K562 (cell line): Measurements from ENCODE around the gene AGO4. TPM values are rescaled to one million over a fixed set of nuclear protein-coding genes. Genes with fewer than 3 reads are reported as not detected.

Experiments used
- BMI1 ChIP-seq: fragments of 150-350 bp; IDR thresholded peaks from 2 replicates; pipeline ENCODE4 v1.6.1; 2014; ENCODE audit warnings: low read length
- ILF3 ChIP-seq: fragments of 450-650 bp; IDR thresholded peaks from 2 replicates; pipeline ENCODE4 v1.6.1; 2018; ENCODE audit warnings: antibody characterized with exemption, mild to moderate bottlenecking, moderate library complexity, borderline replicate concordance
- MAFF ChIP-seq: IDR thresholded peaks from 2 replicates; pipeline ENCODE4 v1.6.1; 2012; ENCODE audit warnings: low read length, improper control_type of control experiment
- PHF21A ChIP-seq: fragments of 450-650 bp; IDR thresholded peaks from 2 replicates; pipeline ENCODE4 v1.6.1; 2017; ENCODE audit warnings: low read depth, borderline replicate concordance
- POU5F1 ChIP-seq: fragments of 150-350 bp; IDR thresholded peaks from 2 replicates; pipeline ENCODE4 v1.6.1; 2014; ENCODE audit warnings: borderline replicate concordance, low read length, low read depth, mild to moderate bottlenecking; ENCODE audit not compliant: partially characterized antibody
- RBM15 ChIP-seq: fragments of 200-400 bp; formaldehyde crosslinking; IDR thresholded peaks from 2 replicates; pipeline ENCODE4 v1.6.1; 2018; ENCODE audit warnings: mild to moderate bottlenecking, low read length, moderate library complexity; ENCODE audit not compliant: insufficient read depth
- SMC3 ChIP-seq: conservative IDR thresholded peaks from 2 replicates; pipeline ENCODE4 v1.6.1; 2011; ENCODE audit warnings: low read depth, low read length, improper control_type of control experiment; ENCODE audit not compliant: insufficient read depth
- SRSF1 ChIP-seq: fragments of 200-400 bp; formaldehyde crosslinking; IDR thresholded peaks from 2 replicates; pipeline ENCODE4 v1.6.1; 2017; ENCODE audit warnings: mild to moderate bottlenecking, low read depth, low read length, moderate library complexity
- USF1 ChIP-seq: sonication (generic); formaldehyde crosslinking; IDR thresholded peaks from 2 replicates; pipeline ENCODE4 v1.9.0; 2022; ENCODE audit warnings: mild to moderate bottlenecking, missing genetic modification reagents
- ZNF212 ChIP-seq: fragments of 450-650 bp; formaldehyde crosslinking; IDR thresholded peaks from 2 replicates; pipeline ENCODE4 v1.4.0; 2020; ENCODE audit warnings: mild to moderate bottlenecking
- ZNF561 ChIP-seq: fragments of 450-650 bp; formaldehyde crosslinking; conservative IDR thresholded peaks from 2 replicates; pipeline ENCODE4 v1.4.0; 2020; ENCODE audit warnings: mild to moderate bottlenecking, moderate library complexity
- ZNF639 ChIP-seq, 2 experiments: fragments of 200-800 bp in 1 of 2; sonication (Bioruptor generic) in 1 of 2; sonication (generic) in 1 of 2; formaldehyde crosslinking in 1 of 2; IDR thresholded peaks in 1 of 2; conservative IDR thresholded peaks in 1 of 2; 2 replicates each; pipeline versions ENCODE4 v1.5.0 to v1.6.1; 2016 to 2020; ENCODE audit warnings: missing compliant biosample characterization in 1 of 2, missing genetic modification characterization in 1 of 2, missing genetic modification reagents in 1 of 2
- polyA plus RNA-seq, 8 experiments: library from polyadenylated mRNA; depleted of rRNA in 4 of 8; stranded (reverse) in 5 of 8; unstranded in 3 of 8; fragments of >200 nt; fragmentation: Nextera tagmentation in 2 of 8; fragmentation: Illumina TruSeq in 1 of 8; extraction: Ambion mirVana in 2 of 8; extraction: Trizol in 1 of 8; gene quantifications; 2 replicates each; pipeline versions ENCODE4 v1.2.1 to v1.2.3, GENCODE V29; 2011 to 2014; ENCODE audit warnings: inconsistent platforms in 1 of 8, missing spikeins in 1 of 8
- total RNA-seq, 7 experiments: library from RNA; depleted of rRNA in 6 of 7; stranded (reverse); fragments of >200 nt in 6 of 7; fragmentation: Illumina TruSeq in 2 of 7; extraction: Trizol in 2 of 7; gene quantifications; 2 replicates each; pipeline versions ENCODE4 v1.2.1 to v1.2.3, GENCODE V29; 2011 to 2021; ENCODE audit warnings: low replicate concordance in 1 of 7
- TF ChIP-seq, protein P1 (sequence below): fragments of 250-450 bp; sonication (Bioruptor Pico); IDR thresholded peaks from 2 replicates; pipeline ENCODE4 v1.4.0; 2020; ENCODE audit warnings: mild to moderate bottlenecking, moderate library complexity
- TF ChIP-seq, protein P2 (sequence below): fragments of 250-450 bp; sonication (Bioruptor Pico); IDR thresholded peaks from 2 replicates; pipeline ENCODE4 v1.5.0; 2020; ENCODE audit warnings: mild to moderate bottlenecking
- TF ChIP-seq, protein P3 (sequence below): sonication (generic); formaldehyde crosslinking; IDR thresholded peaks from 2 replicates; pipeline ENCODE4 v1.8.0; 2023; ENCODE audit warnings: mild to moderate bottlenecking, missing genetic modification reagents

Gene AGO4
- total and polyA plus RNA-seq, 9 of the 15 experiments (the other 6 are each of a cell fraction or from before 2014, with no cell fraction given), result 1.3 to 10.5 (median 6.5) TPM

- TF ChIP-seq, protein P1, sequence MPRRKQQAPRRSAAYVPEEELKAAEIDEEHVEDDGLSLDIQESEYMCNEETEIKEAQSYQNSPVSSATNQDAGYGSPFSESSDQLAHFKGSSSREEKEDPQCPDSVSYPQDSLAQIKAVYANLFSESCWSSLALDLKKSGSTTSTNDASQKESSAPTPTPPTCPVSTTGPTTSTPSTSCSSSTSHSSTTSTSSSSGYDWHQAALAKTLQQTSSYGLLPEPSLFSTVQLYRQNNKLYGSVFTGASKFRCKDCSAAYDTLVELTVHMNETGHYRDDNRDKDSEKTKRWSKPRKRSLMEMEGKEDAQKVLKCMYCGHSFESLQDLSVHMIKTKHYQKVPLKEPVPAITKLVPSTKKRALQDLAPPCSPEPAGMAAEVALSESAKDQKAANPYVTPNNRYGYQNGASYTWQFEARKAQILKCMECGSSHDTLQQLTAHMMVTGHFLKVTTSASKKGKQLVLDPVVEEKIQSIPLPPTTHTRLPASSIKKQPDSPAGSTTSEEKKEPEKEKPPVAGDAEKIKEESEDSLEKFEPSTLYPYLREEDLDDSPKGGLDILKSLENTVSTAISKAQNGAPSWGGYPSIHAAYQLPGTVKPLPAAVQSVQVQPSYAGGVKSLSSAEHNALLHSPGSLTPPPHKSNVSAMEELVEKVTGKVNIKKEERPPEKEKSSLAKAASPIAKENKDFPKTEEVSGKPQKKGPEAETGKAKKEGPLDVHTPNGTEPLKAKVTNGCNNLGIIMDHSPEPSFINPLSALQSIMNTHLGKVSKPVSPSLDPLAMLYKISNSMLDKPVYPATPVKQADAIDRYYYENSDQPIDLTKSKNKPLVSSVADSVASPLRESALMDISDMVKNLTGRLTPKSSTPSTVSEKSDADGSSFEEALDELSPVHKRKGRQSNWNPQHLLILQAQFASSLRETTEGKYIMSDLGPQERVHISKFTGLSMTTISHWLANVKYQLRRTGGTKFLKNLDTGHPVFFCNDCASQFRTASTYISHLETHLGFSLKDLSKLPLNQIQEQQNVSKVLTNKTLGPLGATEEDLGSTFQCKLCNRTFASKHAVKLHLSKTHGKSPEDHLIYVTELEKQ (CRISPR knock-in tag), result no peak
- TF ChIP-seq, protein P2, sequence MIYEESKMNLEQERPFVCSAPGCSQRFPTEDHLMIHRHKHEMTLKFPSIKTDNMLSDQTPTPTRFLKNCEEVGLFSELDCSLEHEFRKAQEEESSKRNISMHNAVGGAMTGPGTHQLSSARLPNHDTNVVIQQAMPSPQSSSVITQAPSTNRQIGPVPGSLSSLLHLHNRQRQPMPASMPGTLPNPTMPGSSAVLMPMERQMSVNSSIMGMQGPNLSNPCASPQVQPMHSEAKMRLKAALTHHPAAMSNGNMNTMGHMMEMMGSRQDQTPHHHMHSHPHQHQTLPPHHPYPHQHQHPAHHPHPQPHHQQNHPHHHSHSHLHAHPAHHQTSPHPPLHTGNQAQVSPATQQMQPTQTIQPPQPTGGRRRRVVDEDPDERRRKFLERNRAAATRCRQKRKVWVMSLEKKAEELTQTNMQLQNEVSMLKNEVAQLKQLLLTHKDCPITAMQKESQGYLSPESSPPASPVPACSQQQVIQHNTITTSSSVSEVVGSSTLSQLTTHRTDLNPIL (CRISPR knock-in tag), result no peak
- TF ChIP-seq ZNF561 (CRISPR knock-in tag) (no peak), POU5F1 (no peak), MAFF (no peak), SRSF1 (no peak), SMC3 (no peak), ILF3 (no peak), RBM15 (no peak), BMI1 (no peak), ZNF639 (CRISPR knock-in tag; conservative IDR thresholded peaks at IDR 0.05 in 1 of 2, IDR thresholded peaks at IDR 0.05 in 1 of 2) (peak in 1 of 2 experiments; percentile 8; a peak in 1 of 4 replicates), ZNF212 (CRISPR knock-in tag) (no peak), USF1 (CRISPR knock-in tag) (no peak), PHF21A (no peak)
- TF ChIP-seq, protein P3, sequence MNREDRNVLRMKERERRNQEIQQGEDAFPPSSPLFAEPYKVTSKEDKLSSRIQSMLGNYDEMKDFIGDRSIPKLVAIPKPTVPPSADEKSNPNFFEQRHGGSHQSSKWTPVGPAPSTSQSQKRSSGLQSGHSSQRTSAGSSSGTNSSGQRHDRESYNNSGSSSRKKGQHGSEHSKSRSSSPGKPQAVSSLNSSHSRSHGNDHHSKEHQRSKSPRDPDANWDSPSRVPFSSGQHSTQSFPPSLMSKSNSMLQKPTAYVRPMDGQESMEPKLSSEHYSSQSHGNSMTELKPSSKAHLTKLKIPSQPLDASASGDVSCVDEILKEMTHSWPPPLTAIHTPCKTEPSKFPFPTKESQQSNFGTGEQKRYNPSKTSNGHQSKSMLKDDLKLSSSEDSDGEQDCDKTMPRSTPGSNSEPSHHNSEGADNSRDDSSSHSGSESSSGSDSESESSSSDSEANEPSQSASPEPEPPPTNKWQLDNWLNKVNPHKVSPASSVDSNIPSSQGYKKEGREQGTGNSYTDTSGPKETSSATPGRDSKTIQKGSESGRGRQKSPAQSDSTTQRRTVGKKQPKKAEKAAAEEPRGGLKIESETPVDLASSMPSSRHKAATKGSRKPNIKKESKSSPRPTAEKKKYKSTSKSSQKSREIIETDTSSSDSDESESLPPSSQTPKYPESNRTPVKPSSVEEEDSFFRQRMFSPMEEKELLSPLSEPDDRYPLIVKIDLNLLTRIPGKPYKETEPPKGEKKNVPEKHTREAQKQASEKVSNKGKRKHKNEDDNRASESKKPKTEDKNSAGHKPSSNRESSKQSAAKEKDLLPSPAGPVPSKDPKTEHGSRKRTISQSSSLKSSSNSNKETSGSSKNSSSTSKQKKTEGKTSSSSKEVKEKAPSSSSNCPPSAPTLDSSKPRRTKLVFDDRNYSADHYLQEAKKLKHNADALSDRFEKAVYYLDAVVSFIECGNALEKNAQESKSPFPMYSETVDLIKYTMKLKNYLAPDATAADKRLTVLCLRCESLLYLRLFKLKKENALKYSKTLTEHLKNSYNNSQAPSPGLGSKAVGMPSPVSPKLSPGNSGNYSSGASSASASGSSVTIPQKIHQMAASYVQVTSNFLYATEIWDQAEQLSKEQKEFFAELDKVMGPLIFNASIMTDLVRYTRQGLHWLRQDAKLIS, result peak; percentile 49; the same call in 1 of the 2 replicates
Measured at GRCh38 chr1:35808450-35809113, 766 bp downstream of the AGO4 start (continued).
